OCI-LY3 (cell line): ENCODE data around the gene MAP3K9.
A peak's percentile ranks its signal among the peaks of the same experiment; 100 is the strongest.

ENCODE experiments used
- H2AFZ ChIP-seq: fragments of 200-600, 300-600 bp; shearing (Covaris generic); 2 replicates; pipeline ENCODE4 v1.6.0; 2014; ENCODE audit warnings: antibody characterized with exemption, low read depth, low read length
- H3K27ac ChIP-seq: fragments of 200-600, 300-600 bp; sonication (generic); 2 replicates; pipeline ENCODE4 v1.5.1; 2014; ENCODE audit warnings: mild to moderate bottlenecking, low read length, moderate library complexity, mixed read lengths
- H3K27me3 ChIP-seq: fragments of 200-600, 300-600 bp; sonication (generic); 2 replicates; pipeline ENCODE4 v1.6.1; 2014; ENCODE audit warnings: low read depth, low read length, mixed read lengths
- H3K36me3 ChIP-seq: fragments of 200-600, 300-600 bp; sonication (generic); replicated peaks from 2 replicates; pipeline ENCODE3; 2014; ENCODE audit warnings: low read depth, low read length, mixed read lengths
- H3K4me1 ChIP-seq: fragments of 300-600, 200-600 bp; sonication (generic); 2 replicates; pipeline ENCODE4 v1.6.1; 2014; ENCODE audit warnings: low read length, mixed read lengths
- H3K4me2 ChIP-seq: fragments of 200-600, 300-600 bp; sonication (generic); 2 replicates; pipeline ENCODE4 v1.6.1; 2014; ENCODE audit warnings: low read length, mixed read lengths
- H3K4me3 ChIP-seq: fragments of 300-600, 200-600 bp; sonication (generic); 2 replicates; pipeline ENCODE4 v1.5.1; 2014; ENCODE audit warnings: antibody characterized with exemption, mild to moderate bottlenecking, low read length, moderate library complexity
- H3K79me2 ChIP-seq: fragments of 300-600, 200-600 bp; shearing (Covaris generic); 2 replicates; pipeline ENCODE4 v1.6.1; 2014; ENCODE audit warnings: mild to moderate bottlenecking, low read length, mixed read lengths
- H3K9ac ChIP-seq: fragments of 300-600, 200-600 bp; shearing (Covaris generic); 2 replicates; pipeline ENCODE4 v1.6.0; 2014; ENCODE audit warnings: mild to moderate bottlenecking, low read length, moderate library complexity
- H3K9me3 ChIP-seq: fragments of 200-600, 300-600 bp; shearing (Covaris generic); 2 replicates; pipeline ENCODE4 v1.6.1; 2014; ENCODE audit warnings: low read length, mixed read lengths; ENCODE audit not compliant: insufficient read depth
- H4K20me1 ChIP-seq: fragments of 200-600, 300-600 bp; sonication (generic); 2 replicates; pipeline ENCODE4 v1.6.1; 2016; ENCODE audit warnings: low read length, mixed read lengths; ENCODE audit not compliant: insufficient read depth
- CTCF ChIP-seq: fragments of 200-600, 300-600 bp; sonication (generic); IDR thresholded peaks from 2 replicates; pipeline ENCODE4 v1.5.1; 2014; ENCODE audit warnings: antibody characterized with exemption, low read length, low read depth
- EZH2phosphoT487 ChIP-seq: fragments of 200-600 bp; shearing (Covaris generic); IDR thresholded peaks from 2 replicates; pipeline ENCODE4 v1.6.1; 2018; ENCODE audit warnings: antibody characterized with exemption, mixed run types, low read depth

Gene MAP3K9

GRCh38 chr14:70804556-70805162 lies 4.7 kb downstream of the MAP3K9 start:
- Histone ChIP-seq H3K4me1 (peaks cover 29% of the 10 kb centered on the region), H3K9me3 (0 out of 2 replicates have a peak, but pooled peaks cover 4% of the 10 kb centered on the region), H3K4me2 (no peak overlapping the region)

GRCh38 chr14:70803321-70804310 lies 5.7 kb downstream of the MAP3K9 start:
- Histone ChIP-seq H3K9ac (no peak overlapping the region), H3K27ac (peak overlapping the region; percentile 77), H2AFZ (no peak overlapping the region), H3K79me2 (peaks cover 13% of the 10 kb centered on the region), H3K36me3 (peaks cover 29% of the 10 kb centered on the region), H3K27me3 (no peaks in the 10 kb centered on the region), H4K20me1 (peaks cover 11% of the 10 kb centered on the region), H3K9me3 (0 out of 2 replicates have a peak, but pooled peaks cover 4% of the 10 kb centered on the region), H3K4me3 (peak overlapping the region; percentile 44), H3K4me2 (peak overlapping the region; percentile 69), H3K4me1 (peaks cover 29% of the 10 kb centered on the region)
- TF ChIP-seq CTCF: no peak
- no peak for TF ChIP-seq EZH2phosphoT487

More at GRCh38 chr14:70804556-70805162, 4.7 kb downstream of the MAP3K9 start:
- H3K36me3 ChIP-seq: peaks cover 28% of the 10 kb centered on the region
- H3K27me3 ChIP-seq: no peaks in the 10 kb centered on the region
- H2AFZ ChIP-seq: no peak overlapping the region
- peaks cover 13% of the 10 kb centered on the region for H3K79me2 ChIP-seq
- no peak overlapping the region for H3K27ac ChIP-seq
- H4K20me1 ChIP-seq: peaks cover 11% of the 10 kb centered on the region
- H3K9ac ChIP-seq: no peak overlapping the region
- H3K4me3 ChIP-seq: no peak overlapping the region
- TF ChIP-seq EZH2phosphoT487 (no peak), CTCF (no peak)

GRCh38 chr14:70802379-70802778 lies 6.9 kb downstream of the MAP3K9 start:
- Histone ChIP-seq H3K36me3 (peaks cover 33% of the 10 kb centered on the region), H2AFZ (no peak overlapping the region), H3K4me2 (peak overlapping the region; percentile 52), H3K27ac (peak overlapping the region; percentile 77), H3K27me3 (no peaks in the 10 kb centered on the region), H3K9me3 (0 out of 2 replicates have a peak, but pooled peaks cover 4% of the 10 kb centered on the region), H3K79me2 (peaks cover 13% of the 10 kb centered on the region), H4K20me1 (peaks cover 14% of the 10 kb centered on the region), H3K4me1 (peaks cover 29% of the 10 kb centered on the region), H3K4me3 (peak overlapping the region; percentile 35; the same call in 1 of the 2 replicates), H3K9ac (no peak overlapping the region)
- TF ChIP-seq CTCF (no peak), EZH2phosphoT487 (no peak)

GRCh38 chr14:70801836-70802235 lies 7.5 kb downstream of the MAP3K9 start:
- 0 out of 2 replicates have a peak, but pooled peaks cover 4% of the 10 kb centered on the region for H3K9me3 ChIP-seq
- H2AFZ ChIP-seq: no peak overlapping the region
- H3K9ac ChIP-seq: no peak overlapping the region
- no peak overlapping the region for H3K4me2 ChIP-seq
- H3K27ac ChIP-seq: no peak overlapping the region
- H4K20me1 ChIP-seq: peaks cover 14% of the 10 kb centered on the region
- H3K79me2 ChIP-seq: peaks cover 13% of the 10 kb centered on the region
- peaks cover 33% of the 10 kb centered on the region for H3K36me3 ChIP-seq
- peaks cover 29% of the 10 kb centered on the region for H3K4me1 ChIP-seq
- no peak for TF ChIP-seq CTCF
- TF ChIP-seq EZH2phosphoT487: no peak
- no peak overlapping the region for H3K4me3 ChIP-seq
- no peaks in the 10 kb centered on the region for H3K27me3 ChIP-seq
